Measurements from ENCODE around the gene KDM6A. TPM values are rescaled to one million over a fixed set of nuclear protein-coding genes. Genes with fewer than 3 reads are reported as not detected.
A peak's percentile ranks its signal among the peaks of the same experiment; 100 is the strongest.

The KDM6A gene
- total and polyA plus RNA-seq, 9 of the 15 experiments (the other 6 are each of a cell fraction or from before 2014, with no cell fraction given), result 8.4 to 34.3 (median 22.9) TPM

DNA sequence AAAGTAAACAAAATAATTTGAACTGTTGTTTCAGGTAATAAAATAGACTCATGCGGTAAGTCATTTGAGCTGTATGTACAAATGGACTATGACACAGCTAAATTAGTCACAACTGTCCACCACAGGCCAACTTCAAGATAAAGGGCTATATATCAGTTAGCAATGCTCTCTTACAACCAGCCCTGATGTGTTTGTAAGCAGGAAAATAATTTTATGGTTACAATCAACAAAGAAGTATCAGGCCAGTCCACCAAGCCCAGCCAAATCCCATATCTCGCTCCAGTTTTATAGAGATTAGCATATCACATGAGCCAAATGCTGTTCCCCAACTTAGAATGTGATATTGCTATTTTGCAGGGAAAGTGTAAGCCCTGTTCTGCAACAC, 29.7 kb upstream of the KDM6A start (continued):
- no peak for TF ChIP-seq MECOM (CRISPR knock-in tag; IDR thresholded peaks at IDR 0.05)
- TF ChIP-seq ESRRA (IDR thresholded peaks at IDR 0.05; ENCODE audit: borderline replicate concordance, low read depth), result no peak
- TF ChIP-seq SLC30A9 (CRISPR knock-in tag; IDR thresholded peaks at IDR 0.05), result no peak
- peak; percentile 42; the same call in 1 of the 2 replicates for TF ChIP-seq JUND (IDR thresholded peaks at IDR 0.05; ENCODE audit: borderline replicate concordance, low read depth, low read length)
- TF ChIP-seq JUND (tag; IDR thresholded peaks at IDR 0.05; ENCODE audit: borderline replicate concordance, low read depth, low read length), result peak; percentile 57; the same call in 2 of the 3 replicates
- TF ChIP-seq, protein P1, sequence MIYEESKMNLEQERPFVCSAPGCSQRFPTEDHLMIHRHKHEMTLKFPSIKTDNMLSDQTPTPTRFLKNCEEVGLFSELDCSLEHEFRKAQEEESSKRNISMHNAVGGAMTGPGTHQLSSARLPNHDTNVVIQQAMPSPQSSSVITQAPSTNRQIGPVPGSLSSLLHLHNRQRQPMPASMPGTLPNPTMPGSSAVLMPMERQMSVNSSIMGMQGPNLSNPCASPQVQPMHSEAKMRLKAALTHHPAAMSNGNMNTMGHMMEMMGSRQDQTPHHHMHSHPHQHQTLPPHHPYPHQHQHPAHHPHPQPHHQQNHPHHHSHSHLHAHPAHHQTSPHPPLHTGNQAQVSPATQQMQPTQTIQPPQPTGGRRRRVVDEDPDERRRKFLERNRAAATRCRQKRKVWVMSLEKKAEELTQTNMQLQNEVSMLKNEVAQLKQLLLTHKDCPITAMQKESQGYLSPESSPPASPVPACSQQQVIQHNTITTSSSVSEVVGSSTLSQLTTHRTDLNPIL (CRISPR knock-in tag; IDR thresholded peaks at IDR 0.05), result no peak
- peak; percentile 62; the same call in 1 of the 2 replicates for TF ChIP-seq LEF1 (IDR thresholded peaks at IDR 0.05)
- TF ChIP-seq RBM22 (IDR thresholded peaks at IDR 0.05; ENCODE audit: low read depth, low read length, poor library complexity, severe bottlenecking), result no peak
- TF ChIP-seq XRCC5 (IDR thresholded peaks at IDR 0.05; ENCODE audit: low read depth, low read length), result no peak
- no peak for TF ChIP-seq POLR2AphosphoS2 (IDR thresholded peaks at IDR 0.05; ENCODE audit: low read length)
- no peak for TF ChIP-seq CHCHD3 (CRISPR knock-in tag; IDR thresholded peaks at IDR 0.05)
- no peak for TF ChIP-seq PHB2 (IDR thresholded peaks at IDR 0.05; ENCODE audit: low read depth)
- TF ChIP-seq, protein P2, sequence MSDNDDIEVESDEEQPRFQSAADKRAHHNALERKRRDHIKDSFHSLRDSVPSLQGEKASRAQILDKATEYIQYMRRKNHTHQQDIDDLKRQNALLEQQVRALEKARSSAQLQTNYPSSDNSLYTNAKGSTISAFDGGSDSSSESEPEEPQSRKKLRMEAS (CRISPR knock-in tag; IDR thresholded peaks at IDR 0.05), result no peak
- TF ChIP-seq, protein P3, sequence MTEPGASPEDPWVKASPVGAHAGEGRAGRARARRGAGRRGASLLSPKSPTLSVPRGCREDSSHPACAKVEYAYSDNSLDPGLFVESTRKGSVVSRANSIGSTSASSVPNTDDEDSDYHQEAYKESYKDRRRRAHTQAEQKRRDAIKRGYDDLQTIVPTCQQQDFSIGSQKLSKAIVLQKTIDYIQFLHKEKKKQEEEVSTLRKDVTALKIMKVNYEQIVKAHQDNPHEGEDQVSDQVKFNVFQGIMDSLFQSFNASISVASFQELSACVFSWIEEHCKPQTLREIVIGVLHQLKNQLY (CRISPR knock-in tag; conservative IDR thresholded peaks at IDR 0.05), result no peak
- TF ChIP-seq, protein P4, sequence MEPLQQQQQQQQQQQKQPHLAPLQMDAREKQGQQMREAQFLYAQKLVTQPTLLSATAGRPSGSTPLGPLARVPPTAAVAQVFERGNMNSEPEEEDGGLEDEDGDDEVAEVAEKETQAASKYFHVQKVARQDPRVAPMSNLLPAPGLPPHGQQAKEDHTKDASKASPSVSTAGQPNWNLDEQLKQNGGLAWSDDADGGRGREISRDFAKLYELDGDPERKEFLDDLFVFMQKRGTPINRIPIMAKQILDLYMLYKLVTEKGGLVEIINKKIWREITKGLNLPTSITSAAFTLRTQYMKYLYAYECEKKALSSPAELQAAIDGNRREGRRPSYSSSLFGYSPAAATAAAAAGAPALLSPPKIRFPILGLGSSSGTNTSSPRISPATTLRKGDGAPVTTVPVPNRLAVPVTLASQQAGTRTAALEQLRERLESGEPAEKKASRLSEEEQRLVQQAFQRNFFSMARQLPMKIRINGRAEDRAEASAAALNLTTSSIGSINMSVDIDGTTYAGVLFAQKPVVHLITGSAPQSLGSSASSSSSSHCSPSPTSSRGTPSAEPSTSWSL (CRISPR knock-in tag; IDR thresholded peaks at IDR 0.05; ENCODE audit: borderline replicate concordance), result no peak
- TF ChIP-seq PTTG1 (tag; IDR thresholded peaks at IDR 0.05; ENCODE audit: low read depth), result no peak
- no peak for TF ChIP-seq PRPF4 (IDR thresholded peaks at IDR 0.05; ENCODE audit: insufficient read depth, low read depth, low read length, poor library complexity, severe bottlenecking)
- TF ChIP-seq KAT2B (IDR thresholded peaks at IDR 0.05; ENCODE audit: low read depth, low read length), result no peak
- TF ChIP-seq NR2C2 (CRISPR knock-in tag; IDR thresholded peaks at IDR 0.05), result no peak
- no peak for TF ChIP-seq NR2C2 (tag; IDR thresholded peaks at IDR 0.05)
- no peak for TF ChIP-seq ZNF140 (CRISPR knock-in tag; IDR thresholded peaks at IDR 0.05)
- 0 out of 4 replicates have a peak, but pooled peaks have one; percentile 16 to 36 for TF ChIP-seq MNT (conservative IDR thresholded peaks at IDR 0.05)
- TF ChIP-seq ZNF316 (IDR thresholded peaks at IDR 0.05), result peak; percentile 90
